GM18505 (cell line): ENCODE measurements around the gene GPC5.

ENCODE experiments used
- ATAC-seq: cut with Tn5 transposase; IDR thresholded peaks from one replicate; pipeline ENCODE4 v1.9.1; 2021; ENCODE audit not compliant: unreplicated experiment
- POLR2A ChIP-seq: IDR thresholded peaks from 4 replicates; pipeline ENCODE4 v1.6.1; 2011; ENCODE audit warnings: borderline replicate concordance; ENCODE audit not compliant: insufficient read depth, insufficient read length; ENCODE audit errors: extremely low read depth

GPC5 gene

GRCh38 chr13:92802776-92803175 lies 1404.4 kb downstream of the GPC5 start:
- no peak for TF ChIP-seq POLR2A
- ATAC-seq: no peak

- no peak for TF ChIP-seq POLR2A
These were observed 1405.9 kb downstream of the GPC5 start for GRCh38 chr13:92804346-92804745.

DNA sequence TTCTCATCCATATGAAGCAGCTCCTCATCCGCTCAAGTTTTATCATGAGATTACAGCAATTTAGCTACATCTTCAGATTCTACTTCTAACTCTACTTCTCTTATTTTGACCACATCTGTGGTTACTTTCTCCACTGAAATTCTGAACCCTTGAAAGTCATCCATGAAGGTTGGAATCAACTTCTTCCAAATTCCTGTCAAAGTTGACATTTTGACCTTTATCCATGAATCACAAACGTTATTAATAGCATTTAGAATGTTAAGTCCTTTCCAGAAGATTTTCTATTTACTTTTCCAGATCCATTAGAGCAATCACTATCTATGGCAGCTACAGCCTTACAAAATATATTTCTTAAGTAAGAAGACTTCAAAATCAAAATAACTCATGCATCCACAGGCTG lies 1406.5 kb downstream of the GPC5 start:
- no peak for ATAC-seq
- TF ChIP-seq POLR2A: no peak

More at GRCh38 chr13:92804346-92804745, 1405.9 kb downstream of the GPC5 start:
- ATAC-seq: no peak

GRCh38 chr13:92805766-92806165 lies 1407.3 kb downstream of the GPC5 start:
- TF ChIP-seq POLR2A: no peak
- no peak for ATAC-seq

GRCh38 chr13:92806215-92806614 lies 1407.8 kb downstream of the GPC5 start:
- ATAC-seq: no peak
- no peak for TF ChIP-seq POLR2A

DNA sequence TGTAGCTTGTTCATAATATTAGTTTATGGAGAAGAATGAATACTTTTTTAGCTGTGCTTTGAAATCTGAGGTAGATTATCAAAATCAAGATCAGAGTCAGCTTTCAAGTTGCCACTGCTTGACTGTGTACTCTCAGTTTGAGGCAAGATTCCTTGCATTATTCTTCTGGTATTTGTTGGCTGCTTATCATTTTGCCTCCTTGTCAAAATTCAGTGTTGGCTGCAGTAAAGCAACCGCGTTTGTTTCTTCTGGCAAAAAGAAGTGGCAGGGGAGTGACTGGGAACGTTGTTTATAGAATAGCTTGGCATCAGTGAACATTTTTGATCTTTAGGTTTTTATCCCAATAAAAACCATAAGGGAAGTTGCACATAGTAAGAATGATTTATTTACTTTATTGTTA lies 1408.9 kb downstream of the GPC5 start:
- ATAC-seq: no peak
- TF ChIP-seq POLR2A: no peak

GRCh38 chr13:92807966-92808365 lies 1409.5 kb downstream of the GPC5 start:
- no peak for TF ChIP-seq POLR2A
- no peak for ATAC-seq

DNA sequence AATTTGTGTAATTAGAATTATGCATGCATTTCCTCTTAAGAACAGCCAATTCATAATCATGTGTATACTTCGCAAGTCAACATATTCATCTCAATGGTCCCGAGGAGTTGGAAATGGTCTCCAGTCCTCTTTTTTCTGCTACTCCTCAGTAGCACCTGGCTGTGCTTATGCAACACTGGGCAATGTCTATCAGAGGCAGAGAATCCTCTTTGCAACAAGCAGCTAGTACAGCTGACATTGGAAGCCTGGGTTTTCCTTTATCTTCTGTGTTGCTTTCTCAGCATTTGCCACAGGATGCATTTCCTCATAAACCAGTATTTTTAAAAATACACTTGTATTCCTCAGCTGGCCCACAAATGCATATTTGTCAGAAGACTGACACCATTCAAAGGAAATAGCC lies 1422.9 kb downstream of the GPC5 start:
- no peak for TF ChIP-seq POLR2A
- no peak for ATAC-seq

- no peak for ATAC-seq
- no peak for TF ChIP-seq POLR2A
These were observed 1424.6 kb downstream of the GPC5 start for GRCh38 chr13:92823059-92823458.

- no peak for ATAC-seq
- no peak for TF ChIP-seq POLR2A
These were observed 1427.6 kb downstream of the GPC5 start for GRCh38 chr13:92825938-92826596.

GRCh38 chr13:92827503-92827902 lies 1429.1 kb downstream of the GPC5 start:
- no peak for ATAC-seq

GRCh38 chr13:92829930-92830329 lies 1431.5 kb downstream of the GPC5 start:
- no peak for ATAC-seq
- no peak for TF ChIP-seq POLR2A

More at GRCh38 chr13:92827503-92827902, 1429.1 kb downstream of the GPC5 start:
- TF ChIP-seq POLR2A: no peak

GRCh38 chr13:92830821-92831220 lies 1432.4 kb downstream of the GPC5 start:
- ATAC-seq: no peak
- no peak for TF ChIP-seq POLR2A

DNA sequence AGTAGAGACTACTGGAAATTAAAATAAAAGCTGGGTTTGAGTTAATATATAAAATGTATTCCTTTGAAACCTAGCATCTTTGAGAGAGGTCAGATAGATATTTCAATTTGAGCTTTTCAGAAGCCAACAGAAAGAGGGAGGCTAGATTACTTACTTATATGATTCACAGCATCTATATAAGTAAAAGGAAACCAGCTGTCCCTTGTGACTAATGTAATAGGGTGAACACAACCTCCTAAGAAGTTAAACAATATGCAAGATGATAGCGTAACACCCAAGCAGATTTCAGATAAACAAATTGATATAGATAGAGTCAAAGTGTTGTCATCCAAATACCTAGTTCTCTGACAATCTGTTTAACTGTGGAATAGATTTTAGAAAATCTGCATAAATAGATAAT lies 1434.7 kb downstream of the GPC5 start:
- no peak for TF ChIP-seq POLR2A
- ATAC-seq: no peak

DNA sequence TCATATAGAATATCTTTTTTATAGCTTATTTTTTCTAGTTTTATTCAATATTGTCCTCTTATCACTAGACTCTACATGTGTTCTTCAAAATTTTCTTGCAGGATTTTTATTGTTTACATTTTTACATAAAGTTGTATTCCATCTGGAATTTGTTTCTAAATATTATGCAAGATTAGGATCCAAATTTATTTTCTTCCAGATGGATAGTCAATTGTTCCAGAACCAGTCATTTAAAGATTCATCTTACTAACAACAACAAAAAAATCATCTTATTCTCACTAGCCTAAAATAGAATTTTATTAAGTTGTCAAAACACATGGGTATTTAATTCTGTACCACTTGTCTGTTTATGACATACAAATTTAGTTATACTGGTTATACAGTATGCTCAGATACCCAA lies 1437.8 kb downstream of the GPC5 start:
- TF ChIP-seq POLR2A: no peak
- ATAC-seq: no peak
